ENCODE data around the gene GYS1.

DNA sequence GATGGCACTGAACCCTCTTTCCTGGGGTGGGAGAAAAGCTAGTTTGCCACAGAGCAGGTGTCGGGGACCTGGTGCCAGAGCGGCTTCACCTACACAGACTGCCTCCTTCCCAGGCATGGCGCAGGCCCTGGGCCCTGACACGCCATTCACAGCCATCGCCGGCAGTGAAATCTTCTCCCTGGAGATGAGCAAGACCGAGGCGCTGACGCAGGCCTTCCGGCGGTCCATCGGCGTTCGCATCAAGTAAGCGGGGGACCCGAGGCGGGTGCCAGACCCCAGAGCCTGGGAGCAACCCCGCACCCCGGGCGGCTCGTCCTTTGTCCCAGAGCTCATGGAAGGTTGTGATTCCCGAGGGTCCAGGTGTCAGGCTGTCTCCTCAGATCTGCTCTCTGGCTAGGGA, 13.8 kb upstream of the GYS1 start:
- TF ChIP-seq, protein P1, sequence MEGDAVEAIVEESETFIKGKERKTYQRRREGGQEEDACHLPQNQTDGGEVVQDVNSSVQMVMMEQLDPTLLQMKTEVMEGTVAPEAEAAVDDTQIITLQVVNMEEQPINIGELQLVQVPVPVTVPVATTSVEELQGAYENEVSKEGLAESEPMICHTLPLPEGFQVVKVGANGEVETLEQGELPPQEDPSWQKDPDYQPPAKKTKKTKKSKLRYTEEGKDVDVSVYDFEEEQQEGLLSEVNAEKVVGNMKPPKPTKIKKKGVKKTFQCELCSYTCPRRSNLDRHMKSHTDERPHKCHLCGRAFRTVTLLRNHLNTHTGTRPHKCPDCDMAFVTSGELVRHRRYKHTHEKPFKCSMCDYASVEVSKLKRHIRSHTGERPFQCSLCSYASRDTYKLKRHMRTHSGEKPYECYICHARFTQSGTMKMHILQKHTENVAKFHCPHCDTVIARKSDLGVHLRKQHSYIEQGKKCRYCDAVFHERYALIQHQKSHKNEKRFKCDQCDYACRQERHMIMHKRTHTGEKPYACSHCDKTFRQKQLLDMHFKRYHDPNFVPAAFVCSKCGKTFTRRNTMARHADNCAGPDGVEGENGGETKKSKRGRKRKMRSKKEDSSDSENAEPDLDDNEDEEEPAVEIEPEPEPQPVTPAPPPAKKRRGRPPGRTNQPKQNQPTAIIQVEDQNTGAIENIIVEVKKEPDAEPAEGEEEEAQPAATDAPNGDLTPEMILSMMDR (IDR thresholded peaks at IDR 0.05; ENCODE audit: low read depth, low read length) = no peak
- no peak for TF ChIP-seq EZH2phosphoT487 (IDR thresholded peaks at IDR 0.05; ENCODE audit: low read depth)
